ENCODE data around the gene BCL2L1.

The BCL2L1 gene

GRCh38 chr20:31708736-31709534, 13.7 kb downstream of the BCL2L1 start:
- DNase-seq: no peak

DNA sequence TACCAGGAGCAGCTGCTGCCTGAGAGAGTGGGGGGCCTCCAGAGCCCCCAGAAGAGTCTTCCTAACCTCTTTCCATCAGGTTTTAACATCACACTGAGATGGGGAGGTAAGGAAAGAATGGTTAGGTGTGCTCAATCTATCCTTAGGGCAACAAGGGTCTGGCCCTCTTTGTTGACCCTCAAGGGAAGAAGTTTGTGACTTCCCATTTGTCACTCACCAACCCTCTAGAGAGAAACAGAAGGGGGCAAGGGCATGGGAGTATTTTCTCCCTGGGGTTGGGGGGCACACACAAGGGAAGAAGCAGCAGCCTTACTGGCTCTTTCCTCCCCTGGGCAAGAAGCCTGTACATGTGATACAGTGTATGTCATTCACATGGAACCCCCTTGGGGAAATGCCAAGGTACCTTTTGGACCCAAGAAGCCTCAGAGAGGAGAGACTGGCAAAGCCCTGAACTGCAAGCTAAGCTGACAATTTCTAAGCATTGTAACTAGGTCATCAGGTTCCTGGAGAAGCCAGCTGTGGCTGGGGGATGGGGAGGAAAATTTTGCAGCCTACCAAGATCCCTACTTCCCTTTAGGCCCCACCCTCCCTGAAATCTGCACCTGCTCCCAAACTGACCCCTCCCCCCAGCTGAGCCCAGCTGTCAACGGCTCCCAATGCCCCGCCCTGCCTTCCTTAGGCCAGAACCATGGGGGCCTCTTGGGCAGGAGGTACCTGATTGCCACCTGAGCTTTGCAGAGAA, 14.5 kb downstream of the BCL2L1 start:
- no peak for DNase-seq

DNA sequence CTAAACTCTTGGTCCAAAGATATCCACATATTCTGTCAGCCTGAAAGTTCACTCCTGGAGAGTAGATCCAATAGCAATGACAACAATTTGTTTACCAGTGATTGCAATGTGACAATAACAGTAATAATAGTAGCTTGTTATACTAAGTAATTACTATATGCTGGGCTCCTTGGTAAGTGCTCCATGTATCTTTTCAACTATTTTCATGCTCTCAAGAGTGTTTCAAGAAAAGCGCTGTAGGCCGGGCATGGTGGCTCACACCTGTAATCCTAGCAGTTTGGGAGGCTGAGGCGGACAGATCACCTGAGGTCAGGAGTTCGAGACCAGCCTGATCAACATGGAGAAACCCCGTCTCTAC, 15.4 kb downstream of the BCL2L1 start:
- no peak for DNase-seq

GRCh38 chr20:31706607-31707257, 15.9 kb downstream of the BCL2L1 start:
- DNase-seq: no peak

DNA sequence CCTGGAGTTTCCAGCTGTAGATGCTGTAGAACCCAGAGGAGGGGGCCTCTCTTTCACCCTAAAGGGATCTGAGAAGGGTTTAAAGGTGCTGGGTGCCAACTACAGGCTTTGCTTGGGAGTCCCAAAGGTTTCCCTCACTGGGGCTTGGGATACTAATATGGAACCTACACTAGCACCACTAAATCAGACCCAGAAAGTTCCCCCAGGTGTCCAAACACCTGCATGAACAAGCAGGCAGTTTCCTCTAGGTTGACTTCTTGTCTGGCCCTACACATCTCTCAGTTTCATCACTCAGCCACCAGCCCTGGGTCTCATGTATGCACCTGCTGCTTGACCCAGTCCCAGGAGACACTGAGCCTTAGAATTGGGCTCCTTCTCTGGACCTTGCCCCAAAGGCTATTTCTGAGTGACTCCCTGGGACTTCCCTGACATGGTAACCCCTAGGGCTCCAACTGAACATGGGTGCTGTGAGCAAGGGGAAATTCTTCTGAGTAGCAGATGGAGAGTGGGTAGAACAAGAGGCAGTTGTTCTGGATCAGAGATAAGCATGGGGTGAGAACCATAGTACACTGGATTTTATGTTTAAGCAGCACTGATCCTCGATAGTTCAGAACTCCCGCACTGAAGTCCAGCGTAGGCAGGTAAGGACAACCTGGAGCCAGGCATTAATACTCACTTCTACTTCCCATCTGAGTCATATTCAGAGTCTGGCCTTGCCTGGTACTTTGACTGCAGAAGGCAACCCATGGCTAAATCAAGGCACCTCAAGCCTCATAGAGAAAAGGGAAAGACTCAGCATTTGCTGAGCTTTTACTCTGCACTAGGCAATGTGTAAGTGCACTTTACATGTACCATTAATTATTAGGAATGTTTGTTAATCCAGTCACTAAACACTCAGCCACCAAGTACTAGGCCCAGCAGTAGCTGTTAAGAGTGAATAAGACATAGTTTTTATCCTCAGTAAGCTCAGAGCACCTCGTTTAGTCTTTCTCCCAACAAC, 16.8 kb downstream of the BCL2L1 start:
- no peak for DNase-seq

- no peak for DNase-seq
These were observed 17.5 kb downstream of the BCL2L1 start for GRCh38 chr20:31705191-31705590.

- no peak for DNase-seq
These were observed 18.2 kb downstream of the BCL2L1 start for GRCh38 chr20:31704225-31705119.

DNA sequence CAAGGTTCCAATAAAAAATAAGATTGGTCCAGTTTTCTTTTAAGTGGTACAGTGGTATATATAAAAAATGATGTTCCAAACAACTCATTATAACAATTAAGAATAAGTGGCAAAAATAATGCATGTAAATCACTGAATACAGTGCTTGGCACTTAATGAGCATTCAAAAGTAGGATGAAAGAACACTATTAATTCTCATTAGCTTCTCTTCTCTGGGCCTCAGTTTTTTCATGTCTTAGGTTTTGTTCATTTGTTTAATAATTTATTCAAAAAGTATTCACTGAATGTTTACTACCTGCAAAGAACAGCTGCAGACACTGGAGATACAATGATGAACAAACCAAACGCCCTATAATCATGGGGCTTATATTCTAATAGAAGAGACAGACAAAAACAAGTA, 21.1 kb downstream of the BCL2L1 start:
- no peak for DNase-seq

DNA sequence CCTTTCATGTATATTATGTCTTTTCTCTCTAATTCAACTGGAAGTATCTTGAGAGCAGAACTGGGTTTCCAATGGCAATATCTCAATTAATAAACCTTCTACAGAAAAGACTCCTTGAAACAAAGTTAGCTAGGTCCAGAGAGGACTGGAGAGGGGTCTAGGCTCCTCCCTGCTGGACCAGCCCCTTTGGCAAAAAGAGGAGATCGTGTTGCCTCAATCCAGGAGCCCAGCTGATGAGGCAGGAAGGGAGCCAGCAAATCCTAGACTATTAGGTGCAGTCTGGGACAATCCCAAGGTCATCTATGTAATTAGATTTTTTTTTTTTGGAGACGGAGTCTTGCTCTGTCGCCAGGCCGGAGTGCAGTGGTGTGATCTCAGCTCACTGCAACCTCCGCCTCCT, 21.9 kb downstream of the BCL2L1 start:
- no peak for DNase-seq

- no peak for DNase-seq
These were observed 22.6 kb downstream of the BCL2L1 start for GRCh38 chr20:31699801-31700728.

DNA sequence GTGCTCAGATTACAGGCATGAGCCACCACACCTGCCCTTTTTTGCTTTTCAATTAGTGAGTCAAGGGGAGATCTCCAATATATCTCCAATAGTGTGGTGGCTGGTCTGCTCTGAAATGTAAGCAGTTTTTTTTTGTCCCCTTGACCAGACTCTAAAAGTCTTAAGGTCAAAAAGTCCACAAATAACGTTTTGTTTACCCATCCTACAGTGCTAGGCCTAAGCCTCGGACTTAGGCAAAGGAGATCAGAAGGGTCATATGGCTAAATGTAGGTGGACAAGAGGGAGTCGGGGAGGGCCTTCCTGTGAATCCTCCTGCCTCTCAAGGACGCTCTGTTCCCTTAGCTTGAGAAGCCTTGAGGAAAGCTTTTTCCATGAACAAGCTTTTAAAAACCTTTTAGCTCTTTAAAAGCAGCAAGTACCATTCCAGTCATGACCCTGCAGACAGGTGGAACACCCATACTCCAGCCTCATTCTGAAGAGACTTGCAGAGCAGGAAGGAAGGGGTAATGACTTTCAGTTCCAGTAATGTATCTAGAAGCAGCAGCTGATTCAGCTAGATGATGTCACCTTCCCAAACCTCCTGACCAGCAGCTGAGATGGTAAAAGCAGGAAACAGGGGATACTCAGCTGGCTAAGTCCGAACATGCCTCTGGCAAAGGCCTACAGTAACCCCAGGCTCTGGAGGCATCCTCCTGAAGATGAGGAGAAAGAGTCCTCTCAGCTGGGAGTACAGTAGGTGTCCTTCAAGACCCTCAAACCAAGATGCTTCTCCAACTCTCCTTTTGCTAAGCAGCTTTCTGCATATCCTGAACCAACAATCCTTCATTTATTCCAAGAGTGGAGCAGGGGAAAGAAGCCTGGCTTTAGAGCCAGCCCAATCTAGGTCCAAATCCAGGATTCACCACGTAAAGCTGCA, 23.6 kb downstream of the BCL2L1 start:
- DNase-seq: no peak

DNA sequence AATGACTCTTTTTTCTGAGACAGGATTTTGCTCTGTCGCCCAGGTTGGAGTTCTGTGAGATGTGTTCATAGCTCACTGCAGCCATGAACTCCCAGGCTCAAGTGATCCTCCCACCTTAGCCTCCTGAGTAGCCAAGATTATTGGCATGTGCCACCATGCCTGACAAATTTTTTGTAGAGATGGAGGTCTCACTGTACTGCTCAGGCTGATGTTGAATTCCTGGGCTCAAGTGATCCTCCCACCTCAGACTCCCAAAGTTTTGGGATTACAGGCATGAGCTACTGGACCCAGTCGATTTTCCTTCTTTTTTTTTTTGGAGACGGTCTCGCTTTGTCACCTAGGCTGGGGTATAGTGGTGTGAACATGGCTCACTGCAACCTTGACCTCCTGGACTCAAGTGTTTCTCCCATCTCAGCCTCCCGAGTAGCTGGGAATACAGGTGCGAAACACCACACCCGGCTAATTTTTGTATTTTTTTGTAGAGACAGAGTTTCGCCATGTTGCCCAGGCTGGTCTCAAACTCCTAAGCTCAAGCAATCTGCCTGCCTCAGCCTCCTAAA, 24.3 kb downstream of the BCL2L1 start:
- DNase-seq: no peak

DNA sequence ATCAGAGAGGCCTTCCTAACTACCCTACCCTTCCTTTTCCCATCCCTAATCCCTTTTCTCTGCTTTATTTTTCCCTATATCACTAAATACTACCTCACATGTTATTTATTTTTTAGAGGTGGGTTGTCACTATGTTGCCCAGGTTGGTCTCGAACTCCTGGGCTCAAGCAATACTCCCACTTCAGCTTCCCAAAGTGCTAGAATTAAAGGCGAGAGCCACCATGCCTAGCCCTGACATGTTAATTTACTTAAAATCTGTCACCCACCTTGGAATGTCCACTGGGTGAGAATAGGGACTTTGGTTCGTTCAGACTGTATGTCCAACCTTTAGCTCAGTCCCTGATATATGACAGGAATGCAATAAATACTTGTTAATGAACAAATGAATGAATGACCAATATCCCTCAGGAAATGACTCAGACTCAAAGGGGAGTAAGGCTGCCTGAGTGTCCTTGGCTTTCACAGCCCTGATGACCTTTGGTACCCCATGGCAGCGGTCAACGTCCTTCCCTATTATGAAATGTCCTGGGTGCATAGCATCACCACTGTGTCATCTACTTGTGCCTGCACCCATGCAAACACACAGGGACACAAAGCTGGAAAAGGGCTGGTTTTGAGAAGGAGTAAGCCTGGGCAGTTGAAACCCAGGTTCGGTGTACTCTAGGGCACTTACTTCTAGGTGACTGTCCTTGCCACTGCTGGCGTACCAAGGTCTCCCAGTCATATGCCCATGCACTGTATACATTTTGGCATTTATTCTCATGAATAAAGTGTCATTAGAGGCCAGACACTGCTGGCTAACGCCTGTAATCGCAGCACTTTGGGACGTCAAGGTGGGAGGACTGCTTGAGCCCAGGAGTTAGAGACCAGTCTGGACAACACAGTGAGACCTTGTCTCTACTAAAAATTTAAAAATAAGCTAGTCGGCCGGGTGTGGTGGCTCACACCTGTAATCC, 26.5 kb downstream of the BCL2L1 start:
- DNase-seq: no peak

GRCh38 chr20:31694842-31695593, 27.6 kb downstream of the BCL2L1 start:
- no peak for DNase-seq

- DNase-seq: no peak
These were observed 28.5 kb downstream of the BCL2L1 start for GRCh38 chr20:31693987-31694661.

GRCh38 chr20:31693402-31693801, 29.3 kb downstream of the BCL2L1 start:
- DNase-seq: no peak

Measured in stimulated activated CD4-positive, alpha-beta T cell treated with anti-CD3 and anti-CD28 coated beads, Interleukin-2, amount 100 ng/mL, for 48 hours (primary cell).